Psoas muscle (tissue), 8 donors: Measurements from ENCODE around the gene SMYD3. TPM values are rescaled to one million over a fixed set of nuclear protein-coding genes. Genes with fewer than 3 reads are reported as not detected.

ENCODE experiments used
- ATAC-seq, 4 donors: fragments of 200-7000 bp; cut with Tn5 transposase; one replicate each; pipeline ENCODE4 v1.9.1; 2020; ENCODE audit warnings: moderate library complexity in 3 of 4, mild to moderate bottlenecking in 2 of 4
- DNase-seq, 2 donors: peaks; one replicate each; pipeline ENCODE4 v3.0.0-alpha.2; 2020
- H3K27ac ChIP-seq: fragments of 200-600 bp; one replicate; pipeline ENCODE4 v1.8.0; 2022
- H3K27me3 ChIP-seq, 3 donors: fragments of 200-600 bp in 1 of 3; one replicate each; pipeline versions ENCODE4 v1.6.1 to v1.8.0; 2013 to 2022; ENCODE audit warnings: low read length in 2 of 3, mild to moderate bottlenecking in 2 of 3, moderate library complexity in 1 of 3; ENCODE audit not compliant: insufficient read depth in 3 of 3
- H3K36me3 ChIP-seq, 2 donors: fragments of 200-600 bp in 1 of 2; one replicate each; pipeline versions ENCODE4 v1.6.1 to v1.8.0; 2013 to 2022; ENCODE audit warnings: low read depth in 1 of 2, mild to moderate bottlenecking in 1 of 2, moderate library complexity in 1 of 2; ENCODE audit not compliant: insufficient read depth in 1 of 2
- H3K4me1 ChIP-seq: fragments of 200-600 bp; one replicate; pipeline ENCODE4 v1.8.0; 2022
- H3K4me3 ChIP-seq: fragments of 200-600 bp; one replicate; pipeline ENCODE4 v1.8.0; 2022; ENCODE audit warnings: mild to moderate bottlenecking
- H3K9me3 ChIP-seq: fragments of 200-600 bp; one replicate; pipeline ENCODE4 v1.8.0; 2022
- CTCF ChIP-seq: fragments of 200-600 bp; IDR thresholded peaks from one replicate; pipeline ENCODE4 v1.8.0; 2022; ENCODE audit warnings: antibody characterized with exemption
- WGBS, 3 donors: extraction: QIAGEN DNeasy Blood & Tissue Kit; methylation state at CpG; one replicate each; pipeline versions ENCODE4 v1.1.6 to v1.1.7; 2013; 5-methylcytosine and 5-hydroxymethylcytosine counted together
- intact Hi-C, 2 donors: fragments of 100-400 bp; cut with DNase I; formaldehyde crosslinking; loops; one replicate each; pipeline versions ENCODE4 v1.11.0 to v1.14.2; 2022
- polyA plus RNA-seq, 3 donors: library from polyadenylated mRNA; stranded (reverse); fragments of 200-250 nt; gene quantifications; one replicate each; pipeline ENCODE4 v1.2.3, GENCODE V29; 2013
- total RNA-seq, 4 donors: library from RNA; stranded (reverse); fragmentation: NEBNext Ultra II Directional in 2 of 4; extraction: Animal tissue kit (Norgen Biotek cat#: 25700) in 2 of 4; gene quantifications; one replicate each; pipeline versions ENCODE4 v1.2.1 to v1.2.4, GENCODE V29; 2021 to 2023
- donor health status: healthy with polysubstance abuse.
- donor health status: DM: no; HTN: no; CAD: no; lungs with moderate emphysema.
- donor health status: Bipolar disorder and iron deficiency.
- donor health status: healthy.
- donor health status: DM: yes; HTN: yes; CAD: no.
- donor health status: DM: no; HTN: no; CAD: no.
- donor health status: DM: no; HTN: no; CAD: no.
- donor health status: DM: yes; HTN: yes; CAD: no.

Gene SMYD3
- total and polyA plus RNA-seq, 7 donors: 2.9 to 6.4 (median 4.9) TPM

GRCh38 chr1:245988393-245989078 is 518.5 kb downstream of the SMYD3 start:
- intact Hi-C loops: no loop called here
- no peak overlapping the region for H3K27ac ChIP-seq
- DNase-seq (no peak), ATAC-seq (no peak)
- WGBS, 3 donors: 86 to 90% (median 90%) methylated on average over 9 of the region's 9 CpGs
- no peaks in the 10 kb centered on the region for H3K36me3 ChIP-seq
- no peaks in the 10 kb centered on the region for H3K4me1 ChIP-seq
- TF ChIP-seq CTCF: no peak
- no peak overlapping the region for H3K4me3 ChIP-seq
- no peaks in the 10 kb centered on the region for H3K27me3 ChIP-seq
- no peaks in the 10 kb centered on the region for H3K9me3 ChIP-seq

GRCh38 chr1:245987997-245988392 is 519.1 kb downstream of the SMYD3 start:
- no peak for TF ChIP-seq CTCF
- ATAC-seq (no peak), DNase-seq (no peak)
- no peaks in the 10 kb centered on the region for H3K36me3 ChIP-seq
- no peaks in the 10 kb centered on the region for H3K9me3 ChIP-seq
- intact Hi-C loops: no loop called here
- H3K4me3 ChIP-seq: no peak overlapping the region
- no peaks in the 10 kb centered on the region for H3K4me1 ChIP-seq
- no peak overlapping the region for H3K27ac ChIP-seq
- H3K27me3 ChIP-seq: no peaks in the 10 kb centered on the region
- WGBS, 3 donors: 94 to 97% (median 96%) methylated on average over 6 of the region's 6 CpGs

GRCh38 chr1:245987577-245987976 is 519.5 kb downstream of the SMYD3 start:
- ATAC-seq (no peak), DNase-seq (no peak)
- Histone ChIP-seq H3K9me3 (no peaks in the 10 kb centered on the region), H3K27ac (no peak overlapping the region), H3K27me3 (no peaks in the 10 kb centered on the region), H3K36me3 (no peaks in the 10 kb centered on the region), H3K4me1 (no peaks in the 10 kb centered on the region), H3K4me3 (no peak overlapping the region)
- 65 to 71% (median 66%) methylated on average over 6 of the region's 6 CpGs for WGBS, 3 donors
- no peak for TF ChIP-seq CTCF
- intact Hi-C loops: no loop called here

GRCh38 chr1:245987219-245987545 is 519.9 kb downstream of the SMYD3 start:
- no peaks in the 10 kb centered on the region for H3K9me3 ChIP-seq
- no peak overlapping the region for H3K4me3 ChIP-seq
- H3K36me3 ChIP-seq: no peaks in the 10 kb centered on the region
- intact Hi-C loops: no loop called here
- no peak overlapping the region for H3K27ac ChIP-seq
- no peak for TF ChIP-seq CTCF
- no peaks in the 10 kb centered on the region for H3K27me3 ChIP-seq
- WGBS, 3 donors: 18 to 33% (median 22%) methylated on average over 2 of the region's 2 CpGs
- ATAC-seq (no peak), DNase-seq (no peak)
- H3K4me1 ChIP-seq: no peaks in the 10 kb centered on the region
